ENCODE data around the gene SMIM23. TPM values are rescaled to one million over a fixed set of nuclear protein-coding genes. Genes with fewer than 3 reads are reported as not detected.

SMIM23 gene
- total and polyA plus RNA-seq, 2 experiments from 2014 or later = not detected

DNA sequence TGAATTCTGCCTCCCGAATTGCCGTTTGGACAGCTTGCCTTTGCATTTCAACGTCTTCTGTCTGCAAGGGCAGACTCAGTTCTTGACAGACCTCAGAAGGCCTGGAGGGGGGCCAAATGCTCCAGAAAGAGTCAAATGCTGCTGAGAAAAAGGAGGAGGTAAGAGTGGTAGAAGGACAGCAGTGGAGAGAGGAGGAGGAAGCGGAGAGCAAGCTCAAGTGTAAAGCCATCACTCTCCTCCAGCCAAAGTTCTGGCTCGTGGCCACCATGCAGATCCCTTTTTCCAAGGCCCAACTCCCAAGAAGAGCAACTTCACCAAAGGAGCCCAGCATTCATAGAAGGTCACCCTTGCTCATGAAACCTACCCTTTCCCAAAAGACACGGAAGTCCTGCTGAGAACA is 36.9 kb upstream of the SMIM23 start:
- Histone ChIP-seq H3K4me1 (ENCODE audit: insufficient read depth) (no peaks in the 10 kb centered on the region), H3K9me2 (ENCODE audit: insufficient read depth) (peaks cover 15% of the 10 kb centered on the region), H2AFZ (no peak overlapping the region), H3K27ac (ENCODE audit: low read depth) (no peak overlapping the region), H3K36me3 (ENCODE audit: insufficient read depth) (no peaks in the 10 kb centered on the region), H4K20me1 (replicated peaks; ENCODE audit: insufficient read depth) (no peaks in the 10 kb centered on the region), H3K79me2 (replicated peaks; ENCODE audit: insufficient read depth) (no peaks in the 10 kb centered on the region), H3F3A (replicated peaks; ENCODE audit: low read depth) (no peaks in the 10 kb centered on the region), H3K4me3 (no peak overlapping the region), H3K4me2 (no peak overlapping the region), H3K27me3 (ENCODE audit: insufficient read depth) (no peaks in the 10 kb centered on the region)
- TF ChIP-seq CREB1 (CRISPR knock-in tag; IDR thresholded peaks at IDR 0.05; ENCODE audit: low read depth) (no peak), EZH2phosphoT487 (IDR thresholded peaks at IDR 0.05; ENCODE audit: unreplicated experiment) (no peak), EZH2 (IDR thresholded peaks at IDR 0.05; ENCODE audit: low read depth, unreplicated experiment) (no peak), JUNB (IDR thresholded peaks at IDR 0.05; ENCODE audit: unreplicated experiment) (no peak), NANOG (IDR thresholded peaks at IDR 0.05; ENCODE audit: borderline replicate concordance) (no peak), ZNF114 (CRISPR knock-in tag; IDR thresholded peaks at IDR 0.05) (no peak), STAT1 (IDR thresholded peaks at IDR 0.05; ENCODE audit: unreplicated experiment) (no peak), POLR2AphosphoS5 (IDR thresholded peaks at IDR 0.05; ENCODE audit: low read depth) (no peak), ZNF331 (CRISPR knock-in tag; IDR thresholded peaks at IDR 0.05; ENCODE audit: low read depth) (no peak)
- TF ChIP-seq, protein P1, sequence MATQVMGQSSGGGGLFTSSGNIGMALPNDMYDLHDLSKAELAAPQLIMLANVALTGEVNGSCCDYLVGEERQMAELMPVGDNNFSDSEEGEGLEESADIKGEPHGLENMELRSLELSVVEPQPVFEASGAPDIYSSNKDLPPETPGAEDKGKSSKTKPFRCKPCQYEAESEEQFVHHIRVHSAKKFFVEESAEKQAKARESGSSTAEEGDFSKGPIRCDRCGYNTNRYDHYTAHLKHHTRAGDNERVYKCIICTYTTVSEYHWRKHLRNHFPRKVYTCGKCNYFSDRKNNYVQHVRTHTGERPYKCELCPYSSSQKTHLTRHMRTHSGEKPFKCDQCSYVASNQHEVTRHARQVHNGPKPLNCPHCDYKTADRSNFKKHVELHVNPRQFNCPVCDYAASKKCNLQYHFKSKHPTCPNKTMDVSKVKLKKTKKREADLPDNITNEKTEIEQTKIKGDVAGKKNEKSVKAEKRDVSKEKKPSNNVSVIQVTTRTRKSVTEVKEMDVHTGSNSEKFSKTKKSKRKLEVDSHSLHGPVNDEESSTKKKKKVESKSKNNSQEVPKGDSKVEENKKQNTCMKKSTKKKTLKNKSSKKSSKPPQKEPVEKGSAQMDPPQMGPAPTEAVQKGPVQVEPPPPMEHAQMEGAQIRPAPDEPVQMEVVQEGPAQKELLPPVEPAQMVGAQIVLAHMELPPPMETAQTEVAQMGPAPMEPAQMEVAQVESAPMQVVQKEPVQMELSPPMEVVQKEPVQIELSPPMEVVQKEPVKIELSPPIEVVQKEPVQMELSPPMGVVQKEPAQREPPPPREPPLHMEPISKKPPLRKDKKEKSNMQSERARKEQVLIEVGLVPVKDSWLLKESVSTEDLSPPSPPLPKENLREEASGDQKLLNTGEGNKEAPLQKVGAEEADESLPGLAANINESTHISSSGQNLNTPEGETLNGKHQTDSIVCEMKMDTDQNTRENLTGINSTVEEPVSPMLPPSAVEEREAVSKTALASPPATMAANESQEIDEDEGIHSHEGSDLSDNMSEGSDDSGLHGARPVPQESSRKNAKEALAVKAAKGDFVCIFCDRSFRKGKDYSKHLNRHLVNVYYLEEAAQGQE (IDR thresholded peaks at IDR 0.05; ENCODE audit: unreplicated experiment) = no peak
- TF ChIP-seq, protein P2, sequence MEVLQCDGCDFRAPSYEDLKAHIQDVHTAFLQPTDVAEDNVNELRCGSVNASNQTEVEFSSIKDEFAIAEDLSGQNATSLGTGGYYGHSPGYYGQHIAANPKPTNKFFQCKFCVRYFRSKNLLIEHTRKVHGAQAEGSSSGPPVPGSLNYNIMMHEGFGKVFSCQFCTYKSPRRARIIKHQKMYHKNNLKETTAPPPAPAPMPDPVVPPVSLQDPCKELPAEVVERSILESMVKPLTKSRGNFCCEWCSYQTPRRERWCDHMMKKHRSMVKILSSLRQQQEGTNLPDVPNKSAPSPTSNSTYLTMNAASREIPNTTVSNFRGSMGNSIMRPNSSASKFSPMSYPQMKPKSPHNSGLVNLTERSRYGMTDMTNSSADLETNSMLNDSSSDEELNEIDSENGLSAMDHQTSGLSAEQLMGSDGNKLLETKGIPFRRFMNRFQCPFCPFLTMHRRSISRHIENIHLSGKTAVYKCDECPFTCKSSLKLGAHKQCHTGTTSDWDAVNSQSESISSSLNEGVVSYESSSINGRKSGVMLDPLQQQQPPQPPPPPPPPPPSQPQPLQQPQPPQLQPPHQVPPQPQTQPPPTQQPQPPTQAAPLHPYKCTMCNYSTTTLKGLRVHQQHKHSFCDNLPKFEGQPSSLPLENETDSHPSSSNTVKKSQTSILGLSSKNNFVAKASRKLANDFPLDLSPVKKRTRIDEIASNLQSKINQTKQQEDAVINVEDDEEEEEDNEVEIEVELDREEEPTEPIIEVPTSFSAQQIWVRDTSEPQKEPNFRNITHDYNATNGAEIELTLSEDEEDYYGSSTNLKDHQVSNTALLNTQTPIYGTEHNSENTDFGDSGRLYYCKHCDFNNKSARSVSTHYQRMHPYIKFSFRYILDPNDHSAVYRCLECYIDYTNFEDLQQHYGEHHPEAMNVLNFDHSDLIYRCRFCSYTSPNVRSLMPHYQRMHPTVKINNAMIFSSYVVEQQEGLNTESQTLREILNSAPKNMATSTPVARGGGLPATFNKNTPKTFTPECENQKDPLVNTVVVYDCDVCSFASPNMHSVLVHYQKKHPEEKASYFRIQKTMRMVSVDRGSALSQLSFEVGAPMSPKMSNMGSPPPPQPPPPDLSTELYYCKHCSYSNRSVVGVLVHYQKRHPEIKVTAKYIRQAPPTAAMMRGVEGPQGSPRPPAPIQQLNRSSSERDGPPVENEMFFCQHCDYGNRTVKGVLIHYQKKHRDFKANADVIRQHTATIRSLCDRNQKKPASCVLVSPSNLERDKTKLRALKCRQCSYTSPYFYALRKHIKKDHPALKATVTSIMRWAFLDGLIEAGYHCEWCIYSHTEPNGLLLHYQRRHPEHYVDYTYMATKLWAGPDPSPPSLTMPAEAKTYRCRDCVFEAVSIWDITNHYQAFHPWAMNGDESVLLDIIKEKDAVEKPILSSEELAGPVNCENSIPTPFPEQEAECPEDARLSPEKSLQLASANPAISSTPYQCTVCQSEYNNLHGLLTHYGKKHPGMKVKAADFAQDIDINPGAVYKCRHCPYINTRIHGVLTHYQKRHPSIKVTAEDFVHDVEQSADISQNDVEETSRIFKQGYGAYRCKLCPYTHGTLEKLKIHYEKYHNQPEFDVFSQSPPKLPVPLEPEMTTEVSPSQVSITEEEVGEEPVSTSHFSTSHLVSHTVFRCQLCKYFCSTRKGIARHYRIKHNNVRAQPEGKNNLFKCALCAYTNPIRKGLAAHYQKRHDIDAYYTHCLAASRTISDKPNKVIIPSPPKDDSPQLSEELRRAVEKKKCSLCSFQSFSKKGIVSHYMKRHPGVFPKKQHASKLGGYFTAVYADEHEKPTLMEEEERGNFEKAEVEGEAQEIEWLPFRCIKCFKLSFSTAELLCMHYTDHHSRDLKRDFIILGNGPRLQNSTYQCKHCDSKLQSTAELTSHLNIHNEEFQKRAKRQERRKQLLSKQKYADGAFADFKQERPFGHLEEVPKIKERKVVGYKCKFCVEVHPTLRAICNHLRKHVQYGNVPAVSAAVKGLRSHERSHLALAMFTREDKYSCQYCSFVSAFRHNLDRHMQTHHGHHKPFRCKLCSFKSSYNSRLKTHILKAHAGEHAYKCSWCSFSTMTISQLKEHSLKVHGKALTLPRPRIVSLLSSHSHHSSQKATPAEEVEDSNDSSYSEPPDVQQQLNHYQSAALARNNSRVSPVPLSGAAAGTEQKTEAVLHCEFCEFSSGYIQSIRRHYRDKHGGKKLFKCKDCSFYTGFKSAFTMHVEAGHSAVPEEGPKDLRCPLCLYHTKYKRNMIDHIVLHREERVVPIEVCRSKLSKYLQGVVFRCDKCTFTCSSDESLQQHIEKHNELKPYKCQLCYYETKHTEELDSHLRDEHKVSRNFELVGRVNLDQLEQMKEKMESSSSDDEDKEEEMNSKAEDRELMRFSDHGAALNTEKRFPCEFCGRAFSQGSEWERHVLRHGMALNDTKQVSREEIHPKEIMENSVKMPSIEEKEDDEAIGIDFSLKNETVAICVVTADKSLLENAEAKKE (CRISPR knock-in tag; IDR thresholded peaks at IDR 0.05) = no peak
- TF ChIP-seq, protein P3, sequence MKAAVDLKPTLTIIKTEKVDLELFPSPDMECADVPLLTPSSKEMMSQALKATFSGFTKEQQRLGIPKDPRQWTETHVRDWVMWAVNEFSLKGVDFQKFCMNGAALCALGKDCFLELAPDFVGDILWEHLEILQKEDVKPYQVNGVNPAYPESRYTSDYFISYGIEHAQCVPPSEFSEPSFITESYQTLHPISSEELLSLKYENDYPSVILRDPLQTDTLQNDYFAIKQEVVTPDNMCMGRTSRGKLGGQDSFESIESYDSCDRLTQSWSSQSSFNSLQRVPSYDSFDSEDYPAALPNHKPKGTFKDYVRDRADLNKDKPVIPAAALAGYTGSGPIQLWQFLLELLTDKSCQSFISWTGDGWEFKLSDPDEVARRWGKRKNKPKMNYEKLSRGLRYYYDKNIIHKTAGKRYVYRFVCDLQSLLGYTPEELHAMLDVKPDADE (IDR thresholded peaks at IDR 0.05) = no peak
- TF ChIP-seq, protein P4, sequence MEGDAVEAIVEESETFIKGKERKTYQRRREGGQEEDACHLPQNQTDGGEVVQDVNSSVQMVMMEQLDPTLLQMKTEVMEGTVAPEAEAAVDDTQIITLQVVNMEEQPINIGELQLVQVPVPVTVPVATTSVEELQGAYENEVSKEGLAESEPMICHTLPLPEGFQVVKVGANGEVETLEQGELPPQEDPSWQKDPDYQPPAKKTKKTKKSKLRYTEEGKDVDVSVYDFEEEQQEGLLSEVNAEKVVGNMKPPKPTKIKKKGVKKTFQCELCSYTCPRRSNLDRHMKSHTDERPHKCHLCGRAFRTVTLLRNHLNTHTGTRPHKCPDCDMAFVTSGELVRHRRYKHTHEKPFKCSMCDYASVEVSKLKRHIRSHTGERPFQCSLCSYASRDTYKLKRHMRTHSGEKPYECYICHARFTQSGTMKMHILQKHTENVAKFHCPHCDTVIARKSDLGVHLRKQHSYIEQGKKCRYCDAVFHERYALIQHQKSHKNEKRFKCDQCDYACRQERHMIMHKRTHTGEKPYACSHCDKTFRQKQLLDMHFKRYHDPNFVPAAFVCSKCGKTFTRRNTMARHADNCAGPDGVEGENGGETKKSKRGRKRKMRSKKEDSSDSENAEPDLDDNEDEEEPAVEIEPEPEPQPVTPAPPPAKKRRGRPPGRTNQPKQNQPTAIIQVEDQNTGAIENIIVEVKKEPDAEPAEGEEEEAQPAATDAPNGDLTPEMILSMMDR (conservative IDR thresholded peaks at IDR 0.05; ENCODE audit: low read depth in 2 of 2) = no peak
- H3K9me3 Mint-ChIP-seq = no peaks in the 10 kb centered on the region
- no peaks in the 10 kb centered on the region for H3K4me1 Mint-ChIP-seq
- DNase-seq (ENCODE audit: low spot score) = no peak
- ATAC-seq = no peak
- no peak overlapping the region for H3K27ac Mint-ChIP-seq
- H3K4me3 Mint-ChIP-seq = no peak overlapping the region
- H3K36me3 Mint-ChIP-seq (ENCODE audit: low read depth) = no peaks in the 10 kb centered on the region
- H3K27me3 Mint-ChIP-seq (ENCODE audit: insufficient read depth, low read depth, poor library complexity) = peaks cover 4% of the 10 kb centered on the region
